OCI-LY3 (cell line): ENCODE results near the gene MICALL1.
"Not testable (repeated sequence)": the region's sequence is repeated elsewhere in the genome, so short reads cannot be mapped to it uniquely, and the experiment has no call there.

ENCODE experiments used
- H2AFZ ChIP-seq: fragments of 200-600, 300-600 bp; shearing (Covaris generic); 2 replicates; pipeline ENCODE4 v1.6.0; 2014; ENCODE audit warnings: antibody characterized with exemption, low read depth, low read length
- H3K27ac ChIP-seq: fragments of 200-600, 300-600 bp; sonication (generic); 2 replicates; pipeline ENCODE4 v1.5.1; 2014; ENCODE audit warnings: mild to moderate bottlenecking, low read length, moderate library complexity, mixed read lengths
- H3K27me3 ChIP-seq: fragments of 200-600, 300-600 bp; sonication (generic); 2 replicates; pipeline ENCODE4 v1.6.1; 2014; ENCODE audit warnings: low read depth, low read length, mixed read lengths
- H3K36me3 ChIP-seq: fragments of 200-600, 300-600 bp; sonication (generic); replicated peaks from 2 replicates; pipeline ENCODE3; 2014; ENCODE audit warnings: low read depth, low read length, mixed read lengths
- H3K4me1 ChIP-seq: fragments of 300-600, 200-600 bp; sonication (generic); 2 replicates; pipeline ENCODE4 v1.6.1; 2014; ENCODE audit warnings: low read length, mixed read lengths
- H3K4me2 ChIP-seq: fragments of 200-600, 300-600 bp; sonication (generic); 2 replicates; pipeline ENCODE4 v1.6.1; 2014; ENCODE audit warnings: low read length, mixed read lengths
- H3K4me3 ChIP-seq: fragments of 300-600, 200-600 bp; sonication (generic); 2 replicates; pipeline ENCODE4 v1.5.1; 2014; ENCODE audit warnings: antibody characterized with exemption, mild to moderate bottlenecking, low read length, moderate library complexity
- H3K79me2 ChIP-seq: fragments of 300-600, 200-600 bp; shearing (Covaris generic); 2 replicates; pipeline ENCODE4 v1.6.1; 2014; ENCODE audit warnings: mild to moderate bottlenecking, low read length, mixed read lengths
- H3K9ac ChIP-seq: fragments of 300-600, 200-600 bp; shearing (Covaris generic); 2 replicates; pipeline ENCODE4 v1.6.0; 2014; ENCODE audit warnings: mild to moderate bottlenecking, low read length, moderate library complexity
- H3K9me3 ChIP-seq: fragments of 200-600, 300-600 bp; shearing (Covaris generic); 2 replicates; pipeline ENCODE4 v1.6.1; 2014; ENCODE audit warnings: low read length, mixed read lengths; ENCODE audit not compliant: insufficient read depth
- H4K20me1 ChIP-seq: fragments of 200-600, 300-600 bp; sonication (generic); 2 replicates; pipeline ENCODE4 v1.6.1; 2016; ENCODE audit warnings: low read length, mixed read lengths; ENCODE audit not compliant: insufficient read depth
- EZH2phosphoT487 ChIP-seq: fragments of 200-600 bp; shearing (Covaris generic); IDR thresholded peaks from 2 replicates; pipeline ENCODE4 v1.6.1; 2018; ENCODE audit warnings: antibody characterized with exemption, mixed run types, low read depth
- TF ChIP-seq, protein P1 (sequence below): fragments of 200-600, 300-600 bp; sonication (generic); IDR thresholded peaks from 2 replicates; pipeline ENCODE4 v1.5.1; 2014; ENCODE audit warnings: antibody characterized with exemption, low read length, low read depth

Gene MICALL1

DNA sequence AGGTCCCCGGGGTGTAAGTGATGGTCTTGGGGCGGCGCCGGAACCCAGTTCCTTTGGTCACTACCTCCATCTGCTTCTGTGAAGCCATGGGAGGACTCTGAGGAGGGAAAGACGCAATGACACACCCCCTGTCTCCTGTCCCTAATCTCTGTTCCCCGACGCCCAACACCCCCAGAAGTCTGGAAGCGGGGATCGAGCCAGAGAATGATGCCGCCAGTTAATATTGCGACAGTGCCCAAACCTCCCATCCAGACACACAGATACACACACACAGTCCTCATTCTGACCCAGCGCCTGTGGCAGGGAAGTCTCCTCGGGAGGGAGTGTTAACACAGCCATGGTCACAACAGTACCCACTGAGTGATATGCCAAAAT, 47.0 kb downstream of the MICALL1 start:
- Histone ChIP-seq H3K27ac (no peak overlapping the region), H3K79me2 (peaks cover 20% of the 10 kb centered on the region), H2AFZ (peak overlapping the region; percentile 92), H3K4me3 (peak overlapping the region; percentile 91), H3K9ac (peak overlapping the region; percentile 91), H3K4me2 (peak overlapping the region; percentile 95), H3K36me3 (peaks cover 14% of the 10 kb centered on the region), H3K9me3 (no peaks in the 10 kb centered on the region), H3K4me1 (peaks cover 10% of the 10 kb centered on the region), H3K27me3 (no peaks in the 10 kb centered on the region), H4K20me1 (no peaks in the 10 kb centered on the region)
- TF ChIP-seq EZH2phosphoT487, result no peak
- TF ChIP-seq, protein P1, sequence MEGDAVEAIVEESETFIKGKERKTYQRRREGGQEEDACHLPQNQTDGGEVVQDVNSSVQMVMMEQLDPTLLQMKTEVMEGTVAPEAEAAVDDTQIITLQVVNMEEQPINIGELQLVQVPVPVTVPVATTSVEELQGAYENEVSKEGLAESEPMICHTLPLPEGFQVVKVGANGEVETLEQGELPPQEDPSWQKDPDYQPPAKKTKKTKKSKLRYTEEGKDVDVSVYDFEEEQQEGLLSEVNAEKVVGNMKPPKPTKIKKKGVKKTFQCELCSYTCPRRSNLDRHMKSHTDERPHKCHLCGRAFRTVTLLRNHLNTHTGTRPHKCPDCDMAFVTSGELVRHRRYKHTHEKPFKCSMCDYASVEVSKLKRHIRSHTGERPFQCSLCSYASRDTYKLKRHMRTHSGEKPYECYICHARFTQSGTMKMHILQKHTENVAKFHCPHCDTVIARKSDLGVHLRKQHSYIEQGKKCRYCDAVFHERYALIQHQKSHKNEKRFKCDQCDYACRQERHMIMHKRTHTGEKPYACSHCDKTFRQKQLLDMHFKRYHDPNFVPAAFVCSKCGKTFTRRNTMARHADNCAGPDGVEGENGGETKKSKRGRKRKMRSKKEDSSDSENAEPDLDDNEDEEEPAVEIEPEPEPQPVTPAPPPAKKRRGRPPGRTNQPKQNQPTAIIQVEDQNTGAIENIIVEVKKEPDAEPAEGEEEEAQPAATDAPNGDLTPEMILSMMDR, result no peak

DNA sequence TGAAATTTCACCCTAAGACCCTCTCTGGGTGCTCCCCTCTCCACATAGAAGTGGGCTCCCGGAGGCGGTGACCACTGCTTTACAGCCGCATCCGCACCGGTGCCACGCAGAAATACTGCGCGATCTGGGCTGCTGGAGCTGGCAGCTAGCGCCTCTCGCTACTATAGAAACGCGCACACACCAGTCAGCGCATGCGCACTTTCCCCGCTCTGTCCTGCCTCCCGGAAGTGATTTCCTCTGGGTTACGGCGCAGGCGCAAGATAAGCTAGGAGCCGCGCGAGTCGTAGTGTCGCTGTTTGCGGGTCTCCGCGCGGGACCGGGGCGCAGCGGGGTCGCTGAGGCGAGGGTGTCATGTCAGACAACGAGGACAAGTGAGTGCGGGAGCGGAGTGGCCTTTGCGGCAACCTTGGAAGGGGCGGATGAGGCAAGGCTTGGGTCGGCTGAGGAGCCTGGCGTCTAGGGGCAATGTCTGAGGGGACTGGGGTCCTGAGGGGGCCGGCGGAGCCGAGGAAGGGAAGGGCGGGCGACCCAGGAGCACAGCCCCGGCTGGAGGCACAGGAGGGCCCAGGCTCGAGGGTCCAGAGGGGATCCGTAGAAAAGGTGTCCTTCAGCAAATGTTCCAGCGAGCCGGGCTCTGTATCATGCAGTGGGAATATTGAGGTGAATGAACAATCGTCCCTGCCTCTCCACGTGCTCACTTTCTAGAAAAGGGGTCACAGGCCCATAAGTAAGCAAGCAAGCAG, 47.5 kb downstream of the MICALL1 start, which contains the start of the genes C22orf23 and POLR2F:
TSS of gene C22orf23 (minus strand) at position 165 of the 743 bp plus-strand sequence. CDS start 452 bp downstream, outside the sequence.
TSS of gene POLR2F (plus strand) at position 263 of the 743 bp plus-strand sequence. CDS start at position 352, 89 bp downstream.
- TF ChIP-seq EZH2phosphoT487, result no peak
- TF ChIP-seq, protein P1, result peak; percentile 13; the same call in 1 of the 2 replicates

DNA sequence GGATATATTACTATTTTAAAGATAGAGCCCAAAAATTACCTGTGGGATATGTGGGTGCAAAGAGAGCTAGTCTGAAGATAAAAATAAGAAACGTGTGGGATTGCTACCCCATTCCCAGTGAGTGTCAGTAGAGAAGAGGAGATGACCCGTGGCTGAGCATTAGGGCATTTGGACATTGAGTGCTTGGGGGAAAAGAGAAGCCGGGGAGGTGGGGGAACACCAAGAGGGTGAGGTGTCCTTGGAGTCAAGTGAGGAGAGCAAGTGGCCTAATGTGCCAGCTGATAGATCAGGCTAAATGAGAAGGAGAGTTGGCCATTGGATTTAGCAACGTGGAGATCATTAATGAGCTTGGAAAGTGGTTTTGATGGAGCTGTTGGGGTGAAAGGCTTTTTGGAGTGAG, 48.6 kb downstream of the MICALL1 start:
- H3K4me3 ChIP-seq, result peak overlapping the region; percentile 91
- peaks cover 20% of the 10 kb centered on the region for H3K79me2 ChIP-seq
- peaks cover 10% of the 10 kb centered on the region for H3K4me1 ChIP-seq
- H3K9ac ChIP-seq, result 0 out of 2 replicates have a peak overlapping the region, but pooled peaks have one; percentile 91
- no peaks in the 10 kb centered on the region for H4K20me1 ChIP-seq
- no peaks in the 10 kb centered on the region for H3K27me3 ChIP-seq
- TF ChIP-seq, protein P1, result no peak
- TF ChIP-seq EZH2phosphoT487, result no peak
- H3K27ac ChIP-seq, result no peak overlapping the region
- H3K9me3 ChIP-seq, result no peaks in the 10 kb centered on the region
- no peak overlapping the region for H2AFZ ChIP-seq
- peak overlapping the region; percentile 95 for H3K4me2 ChIP-seq
- H3K36me3 ChIP-seq, result peaks cover 26% of the 10 kb centered on the region

More for the DNA sequence above, 47.5 kb downstream of the MICALL1 start, which contains the start of the genes C22orf23 and POLR2F:
- H3K9me3 ChIP-seq, result no peaks in the 10 kb centered on the region
- peaks cover 16% of the 10 kb centered on the region for H3K36me3 ChIP-seq
- H2AFZ ChIP-seq, result peak within 1 kb of the TSS; percentile 92
- H4K20me1 ChIP-seq, result no peaks in the 10 kb centered on the region
- H3K27ac ChIP-seq, result peak within 1 kb of the TSS; percentile 7; the same call in 1 of the 2 replicates
- peak within 1 kb of the TSS; percentile 91 for H3K9ac ChIP-seq
- peaks cover 20% of the 10 kb centered on the region for H3K79me2 ChIP-seq
- H3K4me3 ChIP-seq, result peak within 1 kb of the TSS; percentile 91
- H3K4me2 ChIP-seq, result peak within 1 kb of the TSS; percentile 95
- peaks cover 10% of the 10 kb centered on the region for H3K4me1 ChIP-seq
- no peaks in the 10 kb centered on the region for H3K27me3 ChIP-seq

DNA sequence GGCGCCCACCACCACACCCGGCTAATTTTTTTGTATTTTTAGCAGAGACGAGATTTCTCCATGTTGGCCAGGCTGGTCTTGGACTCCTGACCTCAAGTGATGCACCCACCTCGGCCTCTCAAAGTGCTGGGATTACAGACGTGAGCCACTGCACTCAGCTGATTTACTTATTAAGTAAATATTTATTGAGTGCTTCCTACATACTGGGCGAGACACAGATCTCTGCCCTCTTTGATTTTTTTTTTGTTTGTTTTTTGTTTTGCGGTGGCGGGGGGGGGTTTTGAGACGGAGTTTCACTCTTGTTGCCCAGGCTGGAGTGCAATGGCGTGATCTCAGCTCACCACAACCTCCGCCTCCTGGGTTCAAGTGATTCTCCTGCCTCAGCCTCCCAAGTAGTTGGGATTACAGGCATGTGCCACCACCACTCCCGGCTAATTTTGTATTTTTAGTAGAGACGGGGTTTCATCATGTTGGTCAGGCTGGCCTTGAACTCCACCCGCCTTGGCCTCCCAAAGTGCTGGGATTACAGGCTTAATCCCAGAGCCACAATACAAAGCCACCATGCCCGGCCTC, 49.8 kb downstream of the MICALL1 start:
- H3K4me3 ChIP-seq, H3K4me1 ChIP-seq, H3K9ac ChIP-seq, H2AFZ ChIP-seq, H3K27me3 ChIP-seq, H3K4me2 ChIP-seq, H3K9me3 ChIP-seq, H4K20me1 ChIP-seq, H3K27ac ChIP-seq: not testable (repeated sequence)
- peaks cover 26% of the 10 kb centered on the region for H3K36me3 ChIP-seq
- peaks cover 20% of the 10 kb centered on the region for H3K79me2 ChIP-seq
